HepG2 (cell line): ENCODE results near the gene MSI2. TPM values are rescaled to one million over a fixed set of nuclear protein-coding genes. Genes with fewer than 3 reads are reported as not detected.

ENCODE experiments used
- ATAC-seq: fragments of 200-7000 bp; cut with Tn5 transposase; 3 replicates; pipeline ENCODE4 v1.9.1; 2020; ENCODE audit warnings: mild to moderate bottlenecking, moderate library complexity
- BruUV-seq: library from RNA; stranded (reverse); fragments of 400-500 nt; replicated peaks from 2 replicates; lab custom pipeline; 2021; lab: Mats Ljungman, UMichigan
- CTCF ChIA-PET: fragments of 300-600 bp; formaldehyde crosslinking; extraction: SDS; loops from one replicate; lab custom pipeline; 2021; ENCODE audit warnings: low total read pairs, inconsistent platforms, low intra/inter-chr PET ratio; lab: Yijun Ruan, JAX
- POLR2A ChIA-PET: fragments of 350-600 bp; sonication (Branson Sonifier 250); formaldehyde crosslinking; loops from one replicate; lab custom pipeline; 2020; ENCODE audit warnings: antibody characterized with exemption, inconsistent platforms; lab: Yijun Ruan, JAX
- DNase-seq: peaks from one replicate; pipeline ENCODE4 v3.0.0-alpha.2; 2015; ENCODE audit warnings: low spot score
- FAIRE-seq: peaks from 3 replicates; lab custom pipeline; 2011; peaks lifted over from hg19 to GRCh38; lab: Jason Lieb, UNC
- H2AFZ ChIP-seq: one replicate; pipeline ENCODE4 v1.6.1; 2011; ENCODE audit warnings: low read length, inconsistent platforms
- H3K27ac ChIP-seq: fragments of 300-600 bp; 3 replicates; pipeline ENCODE4 v1.8.0; 2011; ENCODE audit warnings: mixed run types, mild to moderate bottlenecking, mixed read lengths, low read length, inconsistent platforms; ENCODE audit not compliant: insufficient read depth; ENCODE audit errors: extremely low read length
- H3K27me3 ChIP-seq, 2 experiments: fragments of 200-600 bp in 1 of 2; 2 replicates in 1 of 2; 3 replicates in 1 of 2; pipeline versions ENCODE4 v1.6.0 to v1.8.0; 2011; ENCODE audit warnings: low read length in 2 of 2, mild to moderate bottlenecking in 2 of 2, moderate library complexity in 2 of 2, inconsistent platforms in 1 of 2; ENCODE audit not compliant: insufficient read depth in 2 of 2, control insufficient read depth in 1 of 2
- H3K36me3 ChIP-seq, 2 experiments: fragments of 200-600 bp in 1 of 2; replicated peaks in 1 of 2; 2 replicates in 1 of 2; 3 replicates in 1 of 2; pipeline versions ENCODE4 v1.5.1 to v1.8.0; 2011; ENCODE audit warnings: low read length in 2 of 2, inconsistent platforms in 1 of 2; ENCODE audit not compliant: insufficient read depth in 2 of 2, control insufficient read depth in 1 of 2
- H3K4me1 ChIP-seq: 2 replicates; pipeline ENCODE4 v1.5.1; 2012; ENCODE audit warnings: low read length, inconsistent platforms; ENCODE audit not compliant: insufficient read depth
- H3K4me2 ChIP-seq: 2 replicates; pipeline ENCODE4 v1.6.0; 2011; ENCODE audit warnings: low read depth, low read length, inconsistent platforms
- H3K4me3 ChIP-seq, 3 experiments: fragments of 200-600 bp in 1 of 3; sonication (generic), shearing (Covaris generic) in 1 of 3; replicated peaks in 1 of 3; 2 replicates each; pipeline ENCODE4 v1.5.1; 2011 to 2016; ENCODE audit warnings: low read length in 3 of 3, inconsistent platforms in 2 of 3, low read depth in 2 of 3, mild to moderate bottlenecking in 2 of 3, control low read depth in 1 of 3, mixed read lengths in 1 of 3; ENCODE audit not compliant: insufficient read depth in 1 of 3
- H3K79me2 ChIP-seq: one replicate; pipeline ENCODE4 v1.6.1; 2011; ENCODE audit warnings: low read length, inconsistent platforms; ENCODE audit not compliant: insufficient read depth
- H3K9ac ChIP-seq: 2 replicates; pipeline ENCODE4 v1.6.0; 2011; ENCODE audit warnings: mild to moderate bottlenecking, low read depth, low read length, inconsistent platforms; ENCODE audit not compliant: insufficient read depth
- H3K9me3 ChIP-seq: 2 replicates; pipeline ENCODE4 v1.5.1; 2012; ENCODE audit warnings: mild to moderate bottlenecking, low read length
- H4K20me1 ChIP-seq: 2 replicates; pipeline ENCODE4 v1.6.0; 2011; ENCODE audit warnings: inconsistent platforms, mild to moderate bottlenecking, low read length, moderate library complexity; ENCODE audit not compliant: insufficient read depth
- HHEX ChIP-seq: IDR thresholded peaks from 2 replicates; pipeline ENCODE4 v1.6.1; 2016; ENCODE audit warnings: control low read depth
- MAFF ChIP-seq: IDR thresholded peaks from 2 replicates; pipeline ENCODE4 v1.6.1; 2011; ENCODE audit warnings: low read depth, low read length, improper control_type of control experiment
- MAFK ChIP-seq, 2 experiments: IDR thresholded peaks in 1 of 2; conservative IDR thresholded peaks in 1 of 2; 2 replicates each; pipeline ENCODE4 v1.6.1; 2011; ENCODE audit warnings: improper control_type of control experiment in 2 of 2, low read length in 2 of 2
- WIZ ChIP-seq: sonication (generic); formaldehyde crosslinking; IDR thresholded peaks from 2 replicates; pipeline ENCODE4 v1.5.1; 2020; ENCODE audit warnings: mild to moderate bottlenecking, missing genetic modification reagents
- ZNF260 ChIP-seq: sonication (generic); formaldehyde crosslinking; IDR thresholded peaks from 2 replicates; pipeline ENCODE4 v1.4.0; 2020; ENCODE audit warnings: missing genetic modification reagents, low read depth, mild to moderate bottlenecking, borderline replicate concordance
- ZNF563 ChIP-seq: sonication (generic); formaldehyde crosslinking; IDR thresholded peaks from 2 replicates; pipeline ENCODE4 v1.8.0; 2022; ENCODE audit warnings: mild to moderate bottlenecking, moderate library complexity, missing genetic modification reagents
- ZSCAN21 ChIP-seq: sonication (generic); formaldehyde crosslinking; IDR thresholded peaks from 2 replicates; pipeline ENCODE4 v1.8.0; 2022; ENCODE audit warnings: mild to moderate bottlenecking, missing genetic modification reagents, moderate library complexity, borderline replicate concordance
- WGBS: methylation state at CpG from one replicate; pipeline ENCODE4 v1.1.6; 2017; ENCODE audit warnings: low lambda C conversion rate; 5-methylcytosine and 5-hydroxymethylcytosine counted together
- in situ Hi-C: cut with HindIII; loops from 2 replicates; pipeline ENCODE4 v1.10.0; 2017; ENCODE audit warnings: low pct_unique_long_range_greater_than_20kb; ENCODE audit not compliant: extremely low pct_ligation_motif_present
- intact Hi-C: fragments of 100-400 bp; cut with micrococcal nuclease; formaldehyde crosslinking; loops from one replicate; pipeline ENCODE4 v1.10.0; 2022; ENCODE audit not compliant: unreplicated experiment
- polyA plus RNA-seq, 8 experiments: library from polyadenylated mRNA; depleted of rRNA in 3 of 8; stranded (reverse) in 7 of 8; unstranded in 1 of 8; fragments of >200 nt; fragmentation: Illumina TruSeq in 4 of 8; extraction: Trizol in 4 of 8; gene quantifications; 2 replicates each; pipeline versions ENCODE4 v1.2.1 to v1.2.3, GENCODE V29; 2011 to 2016; ENCODE audit warnings: low read depth in 4 of 8, missing spikeins in 1 of 8, mixed read lengths in 1 of 8; ENCODE audit not compliant: insufficient read depth in 1 of 8
- total RNA-seq, 5 experiments: library from RNA; depleted of rRNA; stranded (reverse); fragments of >200 nt; fragmentation: Illumina TruSeq; extraction: Trizol; gene quantifications; 2 replicates each; pipeline ENCODE4 v1.2.3, GENCODE V29; 2016; ENCODE audit warnings: low read depth in 1 of 5
- TF ChIP-seq, protein P1 (sequence below), 2 experiments: fragments of 450-650 bp in 1 of 2; sonication (generic) in 1 of 2; formaldehyde crosslinking in 1 of 2; IDR thresholded peaks; 2 replicates each; pipeline versions ENCODE4 v1.6.1 to v1.8.0; 2016 to 2022; ENCODE audit warnings: antibody characterized with exemption in 1 of 2, mild to moderate bottlenecking in 1 of 2, missing genetic modification reagents in 1 of 2

Gene MSI2
- total and polyA plus RNA-seq, 2 of the 13 experiments (the other 11 are each of a cell fraction or from before 2014, with no cell fraction given), result 77.5 to 78.4 TPM

GRCh38 chr17:57234061-57234738, 22.1 kb upstream of the MSI2 start:
- DNase-seq, result no peak
- POLR2A ChIA-PET, result no interaction called here
- in situ Hi-C loops, result no loop called here

More at GRCh38 chr17:57234061-57234738, 22.1 kb upstream of the MSI2 start:
- no peaks in the 10 kb centered on the region for H3K79me2 ChIP-seq
- no peak overlapping the region for H3K4me3 ChIP-seq
- intact Hi-C loops, result no loop called here
- no peaks in the 10 kb centered on the region for H3K36me3 ChIP-seq
- ATAC-seq (no peak), FAIRE-seq (no peak)
- no peak overlapping the region for H3K4me2 ChIP-seq
- no peaks in the 10 kb centered on the region for H3K9me3 ChIP-seq
- CTCF ChIA-PET, result no interaction called here
- no peak overlapping the region for H3K9ac ChIP-seq
- no peaks in the 10 kb centered on the region for H4K20me1 ChIP-seq
- peaks cover 0 to 5% of the 10 kb centered on the region in 2 experiments; a peak in 2 of 5 replicates for H3K27me3 ChIP-seq
- TF ChIP-seq HHEX (no peak), ZSCAN21 (CRISPR knock-in tag) (no peak), ZNF563 (CRISPR knock-in tag) (no peak), WIZ (CRISPR knock-in tag) (no peak), MAFF (0 out of 2 replicates have a peak, but pooled peaks have one; percentile 27), MAFK (conservative IDR thresholded peaks at IDR 0.05 in 1 of 2, IDR thresholded peaks at IDR 0.05 in 1 of 2; ENCODE audit: low read length in 2 of 2) (peak; percentile 56 to 59; a peak in 3 of 4 replicates), ZNF260 (no peak)
- TF ChIP-seq, protein P1, sequence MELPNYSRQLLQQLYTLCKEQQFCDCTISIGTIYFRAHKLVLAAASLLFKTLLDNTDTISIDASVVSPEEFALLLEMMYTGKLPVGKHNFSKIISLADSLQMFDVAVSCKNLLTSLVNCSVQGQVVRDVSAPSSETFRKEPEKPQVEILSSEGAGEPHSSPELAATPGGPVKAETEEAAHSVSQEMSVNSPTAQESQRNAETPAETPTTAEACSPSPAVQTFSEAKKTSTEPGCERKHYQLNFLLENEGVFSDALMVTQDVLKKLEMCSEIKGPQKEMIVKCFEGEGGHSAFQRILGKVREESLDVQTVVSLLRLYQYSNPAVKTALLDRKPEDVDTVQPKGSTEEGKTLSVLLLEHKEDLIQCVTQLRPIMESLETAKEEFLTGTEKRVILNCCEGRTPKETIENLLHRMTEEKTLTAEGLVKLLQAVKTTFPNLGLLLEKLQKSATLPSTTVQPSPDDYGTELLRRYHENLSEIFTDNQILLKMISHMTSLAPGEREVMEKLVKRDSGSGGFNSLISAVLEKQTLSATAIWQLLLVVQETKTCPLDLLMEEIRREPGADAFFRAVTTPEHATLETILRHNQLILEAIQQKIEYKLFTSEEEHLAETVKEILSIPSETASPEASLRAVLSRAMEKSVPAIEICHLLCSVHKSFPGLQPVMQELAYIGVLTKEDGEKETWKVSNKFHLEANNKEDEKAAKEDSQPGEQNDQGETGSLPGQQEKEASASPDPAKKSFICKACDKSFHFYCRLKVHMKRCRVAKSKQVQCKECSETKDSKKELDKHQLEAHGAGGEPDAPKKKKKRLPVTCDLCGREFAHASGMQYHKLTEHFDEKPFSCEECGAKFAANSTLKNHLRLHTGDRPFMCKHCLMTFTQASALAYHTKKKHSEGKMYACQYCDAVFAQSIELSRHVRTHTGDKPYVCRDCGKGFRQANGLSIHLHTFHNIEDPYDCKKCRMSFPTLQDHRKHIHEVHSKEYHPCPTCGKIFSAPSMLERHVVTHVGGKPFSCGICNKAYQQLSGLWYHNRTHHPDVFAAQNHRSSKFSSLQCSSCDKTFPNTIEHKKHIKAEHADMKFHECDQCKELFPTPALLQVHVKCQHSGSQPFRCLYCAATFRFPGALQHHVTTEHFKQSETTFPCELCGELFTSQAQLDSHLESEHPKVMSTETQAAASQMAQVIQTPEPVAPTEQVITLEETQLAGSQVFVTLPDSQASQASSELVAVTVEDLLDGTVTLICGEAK (IDR thresholded peaks at IDR 0.05), result peak; percentile 35; the same call in 1 of the 2 replicates
- TF ChIP-seq, protein P1 (CRISPR knock-in tag; IDR thresholded peaks at IDR 0.05), result peak; percentile 82
- peak overlapping the region; percentile 44 for H2AFZ ChIP-seq
- no TSS peak for BruUV-seq
- H3K27ac ChIP-seq, result no peak overlapping the region
- no peaks in the 10 kb centered on the region for H3K4me1 ChIP-seq
- 39% methylated on average over 2 of the region's 2 CpGs for WGBS
